NCI-H2196 treated with DMSO at 0.1 percent for 48 hours (cell line): Measurements from ENCODE around the gene SLC29A3.

Source experiments
- DNase-seq: peaks from one replicate; lab custom pipeline; 2025; ENCODE audit not compliant: unreplicated experiment; lab: John Stamatoyannopoulos, UW

The SLC29A3 gene

DNA sequence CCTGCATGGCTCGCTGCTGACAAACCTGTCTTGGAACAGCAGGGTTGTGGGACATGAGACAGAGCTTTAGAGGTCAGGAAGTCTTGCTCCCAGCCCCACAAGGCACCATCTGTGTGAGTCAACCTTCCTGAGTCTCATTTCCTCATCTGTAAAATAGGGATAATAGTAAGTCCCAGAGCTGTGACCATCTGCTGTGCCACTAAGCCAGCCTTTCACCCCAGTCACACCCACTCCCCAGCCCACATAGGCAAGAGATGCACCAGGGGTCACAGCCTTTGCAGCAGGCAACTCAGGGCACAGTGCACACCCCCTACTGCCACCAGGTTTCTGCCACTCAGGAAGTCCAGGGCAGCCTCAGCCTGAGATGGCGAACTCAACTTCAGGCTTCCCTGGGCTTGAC, 48.2 kb downstream of the SLC29A3 start:
- DNase-seq: no peak

GRCh38 chr10:71368176-71368575, 49.1 kb downstream of the SLC29A3 start:
- no peak for DNase-seq

- DNase-seq: peak; percentile 2
Observed at GRCh38 chr10:71368643-71369042, 49.6 kb downstream of the SLC29A3 start.

- DNase-seq: no peak
Observed at GRCh38 chr10:71369602-71370001, 50.5 kb downstream of the SLC29A3 start.

DNA sequence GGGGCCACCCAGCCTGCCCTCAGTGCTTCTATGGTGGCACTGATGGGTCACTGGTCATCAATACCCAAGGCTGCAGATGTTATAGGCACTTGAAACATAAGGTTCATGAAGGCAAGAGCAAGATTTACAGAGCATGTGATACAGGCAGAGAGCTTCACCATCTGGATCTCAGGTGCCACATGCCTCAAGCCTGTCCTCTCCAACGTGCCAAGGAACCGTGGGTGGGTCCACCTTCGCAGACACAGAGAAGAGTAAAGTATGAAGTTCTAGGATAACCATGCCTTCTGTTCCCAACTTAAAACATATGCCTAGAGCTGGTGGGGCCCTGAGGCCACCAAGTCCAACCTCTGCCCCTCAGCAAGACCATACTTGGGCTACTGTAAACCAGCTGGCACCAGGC, 51.0 kb downstream of the SLC29A3 start:
- DNase-seq: no peak

- DNase-seq: no peak
Observed at GRCh38 chr10:71371750-71372166, 52.7 kb downstream of the SLC29A3 start.

DNA sequence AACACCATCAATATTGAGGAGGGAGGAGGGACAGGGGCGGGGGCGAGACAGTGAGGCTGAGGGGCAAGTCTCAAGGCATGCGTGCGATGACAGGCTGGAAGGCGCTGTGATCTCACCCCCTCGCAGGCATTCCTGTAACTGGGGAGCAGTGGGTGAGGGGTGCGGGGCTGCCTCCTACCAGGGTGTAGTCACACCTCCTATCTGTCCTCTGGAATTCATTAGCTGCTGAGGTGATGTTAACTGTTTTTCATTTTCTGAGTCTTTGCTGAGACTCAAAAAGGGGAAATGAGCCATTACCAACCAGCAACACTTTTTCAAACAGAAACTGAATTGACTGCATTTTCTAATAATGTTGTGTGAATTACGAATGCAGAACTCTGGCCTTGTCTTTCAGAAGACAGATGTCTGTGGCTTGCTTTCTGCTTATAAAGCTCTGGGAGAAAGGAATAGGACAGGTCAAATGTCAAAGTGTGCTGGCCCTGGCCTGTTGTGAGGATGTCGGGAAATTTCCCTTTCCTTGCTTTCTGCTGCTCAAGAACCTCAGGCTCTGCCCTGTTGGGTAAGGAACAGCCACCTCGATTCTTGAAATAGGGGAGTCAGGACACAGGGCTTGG, 53.9 kb downstream of the SLC29A3 start:
- no peak for DNase-seq

GRCh38 chr10:71374481-71375233, 55.6 kb downstream of the SLC29A3 start:
- DNase-seq: no peak

GRCh38 chr10:71375952-71376351, 56.9 kb downstream of the SLC29A3 start:
- DNase-seq: no peak

DNA sequence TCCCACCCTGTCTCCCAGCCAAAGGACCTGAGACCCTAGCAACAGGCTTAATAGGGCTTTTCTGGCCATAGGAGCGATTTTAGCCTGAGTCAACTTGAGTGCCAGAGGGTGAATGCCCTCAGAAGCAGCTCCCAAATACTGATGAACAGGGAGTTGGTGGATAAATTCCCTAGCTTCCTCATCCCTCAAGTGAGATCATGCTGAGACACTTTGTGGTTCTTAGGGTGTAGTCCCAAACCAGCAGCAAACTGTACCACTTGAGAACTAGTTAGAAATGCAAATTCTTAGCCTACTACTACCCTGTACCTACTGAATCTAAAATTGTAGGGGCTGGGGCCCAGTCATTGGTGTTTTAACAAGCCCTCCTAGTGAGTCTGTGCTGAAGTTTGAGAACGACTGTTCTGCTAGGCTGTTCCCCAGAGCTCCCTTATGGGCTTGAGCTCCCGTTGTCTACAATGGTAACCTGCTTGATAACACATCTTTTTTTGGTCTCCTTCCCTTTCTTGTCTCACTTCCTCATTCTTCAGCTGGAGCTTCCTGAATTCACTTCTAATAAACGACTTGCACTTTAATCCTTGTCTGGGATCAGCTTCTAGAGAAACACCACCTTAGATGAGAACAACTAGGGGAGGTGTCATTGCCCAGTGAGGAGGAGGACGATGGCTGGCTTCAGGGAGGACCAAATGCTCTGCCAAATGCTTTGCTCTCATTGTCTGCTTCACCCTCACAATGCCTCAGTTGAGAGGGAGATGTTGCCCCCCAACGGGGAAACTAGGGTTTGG, 59.5 kb downstream of the SLC29A3 start:
- DNase-seq: no peak

DNA sequence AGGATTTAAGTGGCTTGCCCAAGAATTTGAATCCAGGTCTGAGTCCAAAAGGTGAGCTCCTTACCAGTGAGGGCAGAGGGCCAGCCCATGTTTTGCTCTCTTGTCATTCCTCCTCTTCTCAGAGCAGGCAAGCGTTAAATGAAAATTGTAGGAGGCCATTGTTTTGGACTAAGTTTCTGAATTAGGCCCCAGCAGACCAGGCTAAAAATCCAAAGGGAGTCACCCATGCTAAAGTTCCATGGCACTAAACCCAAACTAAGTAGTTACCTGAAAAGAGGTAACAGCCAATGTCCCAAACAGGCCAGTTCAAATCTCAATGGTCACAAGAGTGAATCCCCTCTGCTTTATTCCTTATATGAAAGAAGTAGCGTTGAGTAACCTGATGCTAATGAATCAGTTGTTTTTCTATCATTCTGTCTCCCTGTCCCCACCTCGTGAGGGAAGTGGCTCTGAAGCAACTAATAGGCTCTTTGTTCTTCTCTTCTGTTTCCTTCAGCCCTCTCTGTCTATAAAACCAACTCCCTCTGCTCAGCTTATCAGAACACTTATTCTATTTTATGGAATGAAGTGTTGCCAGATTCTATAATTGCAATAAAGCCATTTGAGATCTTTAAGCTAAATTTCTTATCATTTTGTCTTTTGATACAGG, 60.2 kb downstream of the SLC29A3 start:
- no peak for DNase-seq

DNA sequence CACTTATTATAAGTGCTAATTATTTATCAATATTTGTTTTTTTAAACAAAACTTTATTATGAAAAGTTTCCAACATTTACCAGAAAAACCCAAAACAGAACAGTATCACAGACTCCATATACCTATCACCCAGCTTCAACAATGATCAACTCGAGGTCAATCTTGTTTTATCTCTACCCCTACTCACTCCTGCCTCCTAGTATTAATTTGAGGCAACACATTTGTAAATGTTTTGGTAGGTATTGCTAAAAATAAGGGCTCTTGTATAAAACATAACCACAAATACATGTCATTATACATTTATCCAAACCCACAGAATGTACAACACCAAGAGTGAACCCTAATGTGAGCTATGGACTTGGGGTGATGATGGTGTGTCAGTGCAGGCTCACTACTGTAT, 61.8 kb downstream of the SLC29A3 start:
- no peak for DNase-seq

- DNase-seq: no peak
Observed at GRCh38 chr10:71381611-71382010, 62.6 kb downstream of the SLC29A3 start.

DNA sequence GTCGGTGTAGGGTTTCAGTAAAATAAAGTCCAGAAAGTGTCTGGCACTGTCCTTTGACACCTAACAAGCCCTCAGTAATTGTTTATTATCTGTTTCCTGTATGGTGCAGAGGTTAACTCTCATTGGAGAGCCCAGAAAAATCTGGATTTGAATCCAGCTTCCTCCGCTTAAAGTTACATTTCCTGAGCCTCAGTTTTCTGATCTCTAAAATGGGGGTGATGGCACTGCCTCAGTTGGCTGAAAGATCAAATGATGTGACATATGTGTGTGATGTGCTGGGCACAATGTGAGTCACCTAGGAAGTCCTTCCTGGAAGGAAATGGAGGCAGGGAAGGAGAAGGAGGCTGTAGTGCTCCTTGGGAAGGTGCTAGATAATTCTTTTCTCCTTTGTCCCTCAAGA, 63.0 kb downstream of the SLC29A3 start:
- no peak for DNase-seq

- no peak for DNase-seq
Observed at GRCh38 chr10:71382757-71383156, 63.7 kb downstream of the SLC29A3 start.

DNA sequence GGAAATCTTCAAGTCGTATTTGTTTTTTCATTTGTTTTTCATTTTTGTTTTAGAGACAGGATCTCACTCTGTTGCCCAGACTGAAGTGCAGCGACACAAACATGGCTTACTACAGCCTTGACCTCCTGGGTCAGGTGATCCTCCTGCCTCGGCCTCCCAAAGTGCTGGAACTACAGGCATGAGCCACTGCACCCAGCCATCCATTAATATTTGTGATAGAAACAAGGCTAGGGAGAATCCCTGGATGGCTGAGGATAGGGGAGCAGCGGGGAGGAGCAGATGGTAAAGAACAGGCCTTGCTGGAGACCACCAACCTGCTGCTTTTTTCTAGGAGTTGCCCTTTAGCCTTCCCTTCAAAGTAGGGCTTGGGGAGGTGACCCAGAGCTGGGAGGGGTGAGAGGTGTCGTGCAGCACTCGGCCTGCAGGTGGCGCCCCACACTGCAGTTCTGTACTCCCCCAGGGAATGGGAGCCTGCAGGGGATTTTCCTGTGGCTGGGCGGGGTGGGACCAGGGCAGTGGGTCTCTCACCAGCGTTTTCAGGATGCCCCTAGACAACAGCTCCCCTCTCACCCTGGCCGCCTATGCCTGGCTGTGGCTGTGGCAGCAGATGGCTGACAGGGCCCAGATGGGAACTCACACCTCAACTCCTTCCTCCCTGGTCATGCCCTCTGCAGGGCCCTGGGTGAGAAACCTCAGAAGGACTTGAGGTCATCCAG, 65.1 kb downstream of the SLC29A3 start:
- peak; percentile 1 for DNase-seq

DNA sequence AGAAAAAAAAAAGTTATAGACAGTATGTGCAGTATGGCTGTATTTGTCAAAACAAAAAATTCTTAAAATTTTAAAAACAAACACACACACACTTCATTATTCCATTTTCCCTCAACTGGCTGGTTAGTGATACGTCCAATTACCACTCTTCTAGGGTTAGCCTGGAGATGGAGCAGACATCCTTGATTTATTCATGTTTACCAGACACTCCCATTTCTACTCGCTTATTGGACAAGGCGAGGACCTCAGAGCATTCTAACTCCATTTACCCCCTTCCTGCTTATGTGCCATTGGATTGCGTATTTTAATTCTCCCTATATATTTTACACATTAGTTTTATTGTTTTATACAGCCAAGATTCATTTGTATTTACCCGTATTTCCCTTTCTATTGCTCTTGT, 69.1 kb downstream of the SLC29A3 start:
- no peak for DNase-seq

DNA sequence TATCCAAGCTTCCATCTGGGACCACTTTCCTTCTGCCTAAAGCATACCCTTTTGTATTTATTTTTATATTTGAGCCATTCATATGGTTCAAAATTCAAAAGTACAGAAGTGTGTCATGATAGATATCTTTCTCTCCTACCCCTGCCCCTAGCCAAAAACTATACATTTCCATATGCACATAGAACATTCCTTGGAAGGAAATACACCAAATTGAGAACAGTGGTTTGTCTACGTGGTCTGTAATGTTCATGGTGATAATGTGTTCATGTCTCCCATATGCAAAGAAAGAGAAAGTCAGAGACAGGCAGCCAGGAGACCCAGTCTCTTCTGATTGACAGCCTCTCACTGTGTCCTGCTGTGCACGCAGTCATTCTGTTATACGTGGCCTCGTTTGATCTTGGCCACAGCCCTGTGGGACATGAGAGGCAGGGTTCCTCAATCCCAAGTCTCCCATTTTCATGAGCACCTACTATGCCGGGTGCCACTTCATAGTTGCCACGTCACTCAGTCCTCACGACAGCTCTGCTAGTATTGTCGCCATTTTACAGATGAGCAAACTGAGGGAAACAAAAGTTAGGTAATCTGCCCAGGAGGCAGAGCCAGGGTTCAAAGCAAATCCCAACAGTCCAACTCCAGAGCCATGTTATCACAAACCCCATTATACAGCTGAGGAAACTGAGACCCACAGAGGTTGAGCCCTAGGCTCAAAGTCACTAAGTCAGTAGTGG, 69.7 kb downstream of the SLC29A3 start:
- DNase-seq: no peak

GRCh38 chr10:71389768-71390460, 70.9 kb downstream of the SLC29A3 start:
- DNase-seq: no peak

DNA sequence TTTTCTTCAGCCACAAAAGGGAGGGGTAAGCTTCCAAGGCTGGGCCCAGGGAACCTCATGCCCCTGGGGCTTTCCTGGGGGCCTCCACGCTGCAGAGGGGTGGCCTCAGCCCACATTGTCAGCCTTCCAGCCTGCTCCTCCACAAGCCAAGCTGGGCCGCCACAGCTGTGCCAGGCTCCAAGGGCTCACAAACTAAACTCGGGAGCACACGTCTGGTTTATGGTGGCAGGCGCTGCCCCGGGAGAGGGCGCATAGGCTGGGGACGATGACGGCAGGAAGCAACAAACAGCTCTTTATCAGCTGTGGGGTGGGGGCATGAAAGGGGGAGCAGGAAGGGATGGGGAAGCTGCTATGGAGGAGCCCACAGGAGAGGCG, 71.4 kb downstream of the SLC29A3 start:
- no peak for DNase-seq
